HG03097 (cell line): ENCODE results near the gene RRP1.
A peak's percentile ranks its signal among the peaks of the same experiment; 100 is the strongest.

ENCODE experiments used
- ATAC-seq: cut with Tn5 transposase; IDR thresholded peaks from one replicate; pipeline ENCODE4 v1.9.1; 2021; ENCODE audit not compliant: unreplicated experiment, low FRiP score

Gene RRP1

DNA sequence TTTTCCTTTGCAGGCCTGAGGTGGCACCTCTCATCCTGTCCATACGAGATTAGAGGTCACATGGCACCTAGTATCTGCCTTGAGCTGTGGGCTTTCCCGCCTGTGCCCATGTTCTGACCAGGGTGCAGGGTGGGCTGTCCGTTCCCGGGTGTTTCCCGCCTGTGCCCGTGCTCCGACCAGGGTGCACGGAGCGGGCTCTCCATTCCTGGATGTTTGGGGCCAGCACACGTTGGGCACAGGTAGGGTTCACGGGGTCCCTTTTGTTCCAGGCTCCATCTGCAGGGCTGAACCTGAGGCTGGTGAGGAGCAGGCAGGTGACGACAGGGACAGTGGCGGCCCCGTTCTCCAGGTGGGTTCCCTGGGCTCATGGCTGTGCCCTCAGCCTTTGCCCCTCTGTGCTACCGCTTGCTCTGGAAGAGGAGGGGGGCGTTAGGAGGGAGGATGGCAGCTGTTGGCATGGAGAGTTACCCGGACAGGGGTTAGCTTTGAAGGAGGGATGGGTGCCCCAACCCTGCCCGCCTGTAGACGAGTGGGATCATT is 10.0 kb downstream of the RRP1 start:
- no peak for ATAC-seq

DNA sequence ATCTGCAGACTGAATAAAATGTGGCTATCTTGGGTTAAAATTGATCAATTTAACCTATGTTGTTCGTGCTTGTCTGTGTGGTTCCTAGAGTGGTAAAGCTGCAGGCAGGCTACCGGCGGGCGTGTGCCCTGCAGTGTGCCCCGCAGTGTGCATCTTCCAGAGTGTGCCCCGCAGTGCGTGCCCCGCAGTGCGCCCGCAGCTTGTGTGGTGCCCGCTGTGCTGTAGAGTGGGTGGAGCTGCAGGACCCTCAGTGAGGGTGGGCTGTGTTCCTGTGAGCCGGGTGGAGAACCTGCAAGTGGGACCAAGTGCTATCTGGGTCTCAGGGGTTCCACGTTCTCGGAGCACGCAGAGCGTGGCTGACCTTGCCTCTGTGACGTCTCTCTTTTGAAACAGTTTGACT is 10.7 kb downstream of the RRP1 start:
- no peak for ATAC-seq

DNA sequence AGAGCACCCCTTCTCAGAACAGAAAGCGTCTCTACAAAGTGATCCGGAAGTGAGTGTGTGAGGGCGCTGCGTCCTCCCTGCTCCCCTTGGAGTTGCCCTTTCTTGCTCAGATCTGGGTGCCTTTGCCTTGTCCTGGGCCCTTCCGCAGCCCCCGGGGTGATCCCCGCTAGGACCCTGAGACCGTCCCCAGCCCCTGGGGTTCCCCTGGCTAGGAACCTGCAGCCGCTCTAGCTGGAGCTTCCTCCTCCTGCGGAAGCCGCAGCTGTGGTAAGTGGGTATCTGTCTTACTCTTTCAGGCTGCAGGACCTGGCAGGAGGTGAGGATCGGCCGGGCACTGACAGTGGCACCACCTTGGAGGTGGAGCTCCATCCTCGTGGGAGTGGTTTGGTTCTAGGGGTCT is 11.2 kb downstream of the RRP1 start:
- no peak for ATAC-seq

DNA sequence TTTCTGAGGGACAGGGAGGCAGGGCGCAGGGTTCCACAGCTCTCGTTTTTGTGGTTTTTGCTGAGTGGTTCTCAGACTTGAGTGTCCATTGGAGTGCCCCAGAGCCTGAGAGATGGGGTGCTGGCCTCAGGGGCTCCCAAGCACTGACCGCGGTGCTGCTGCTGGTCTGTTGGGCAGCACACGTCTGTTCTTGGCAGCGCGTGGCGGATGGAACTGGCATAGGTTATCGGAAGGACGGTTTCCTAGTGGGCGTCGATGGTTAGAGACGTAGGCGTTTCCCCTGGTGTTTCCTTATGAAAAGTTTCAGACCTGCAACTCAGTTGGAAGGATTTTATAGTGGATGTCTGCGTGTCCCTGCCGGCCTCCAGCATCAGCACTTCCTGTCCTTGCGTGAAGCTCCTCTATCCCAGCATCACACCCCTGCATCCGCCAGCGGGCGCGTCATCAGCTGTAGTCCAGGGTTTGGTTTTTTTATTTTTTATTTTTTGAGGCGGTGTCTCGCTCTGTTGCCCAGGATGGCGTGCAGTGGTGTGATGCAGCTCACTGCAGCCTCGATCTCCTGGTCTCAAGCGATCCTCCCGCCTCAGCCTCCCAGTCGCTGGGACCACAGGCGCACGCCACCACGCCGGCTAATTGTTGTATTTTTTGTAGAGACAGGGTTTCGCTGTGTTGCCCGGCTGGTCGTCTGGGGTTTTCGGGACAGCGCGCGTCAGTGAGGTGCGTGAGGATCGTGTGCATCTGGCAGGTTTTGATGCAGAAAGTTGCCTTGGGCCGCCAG is 11.8 kb downstream of the RRP1 start:
- no peak for ATAC-seq

DNA sequence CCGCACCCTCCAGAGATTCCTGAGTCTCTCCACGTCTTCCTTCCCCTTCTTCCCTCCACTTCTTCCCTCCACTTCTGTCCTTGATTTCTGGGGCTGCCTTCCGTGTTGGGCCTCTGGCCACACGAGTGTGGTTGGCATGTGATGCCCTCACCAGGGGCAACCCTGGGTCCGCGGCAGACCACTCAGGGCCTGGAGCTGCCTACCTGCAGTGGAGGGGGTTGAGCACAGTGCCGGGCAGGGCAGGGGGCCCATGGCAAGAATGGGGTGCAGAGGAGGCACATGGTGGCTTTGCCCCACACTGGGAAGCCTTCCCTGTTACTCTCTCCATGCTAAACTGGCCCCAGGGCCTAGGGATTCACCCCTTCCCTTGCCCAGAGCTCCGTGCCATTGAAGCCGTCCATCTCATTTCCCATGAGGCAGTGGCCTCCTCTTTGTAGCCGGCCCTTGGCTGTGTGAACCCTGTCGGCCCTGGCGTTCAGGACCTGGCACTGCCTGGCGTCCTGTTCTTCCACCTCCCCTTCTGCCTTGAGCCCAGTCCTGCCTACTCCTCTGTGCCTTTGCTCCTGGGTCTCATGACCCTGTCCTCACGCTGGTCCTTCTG is 13.4 kb downstream of the RRP1 start:
- ATAC-seq = no peak

DNA sequence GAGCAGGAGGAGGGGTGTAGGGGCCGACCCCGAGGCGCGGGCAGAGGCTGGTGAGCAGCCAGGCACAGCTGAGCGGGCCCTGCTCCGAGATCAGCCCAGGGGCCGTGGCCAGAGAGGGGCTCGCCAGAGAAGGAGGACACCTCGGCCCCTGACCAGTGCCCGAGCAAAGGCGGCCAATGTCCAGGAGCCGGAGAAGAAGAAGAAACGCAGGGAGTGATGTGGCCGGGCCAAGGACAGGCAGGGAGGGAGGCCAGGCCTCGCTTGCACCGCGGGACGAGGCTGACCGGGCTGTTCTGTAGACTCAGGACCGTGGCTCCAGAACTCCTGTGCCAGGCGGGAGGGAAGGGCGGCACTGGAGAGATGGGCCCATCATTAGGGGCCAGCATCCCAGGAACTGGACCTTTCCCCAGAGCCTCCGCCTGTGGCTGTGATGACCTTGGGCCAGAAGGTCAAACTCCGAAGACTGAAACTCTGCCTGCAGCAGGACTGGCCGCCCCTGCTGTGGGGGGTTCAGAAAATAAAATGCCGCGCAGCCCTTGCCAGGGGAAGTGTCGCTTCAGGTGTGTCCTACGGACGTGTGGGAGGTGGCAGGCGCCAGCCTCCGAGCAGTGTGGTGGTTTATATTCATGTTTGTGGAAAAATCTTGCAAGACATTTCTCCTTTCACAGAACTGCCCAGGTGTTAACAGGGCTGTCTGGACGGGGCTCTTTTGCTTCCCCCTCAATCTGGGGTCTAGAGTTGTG is 14.4 kb downstream of the RRP1 start:
- no peak for ATAC-seq

DNA sequence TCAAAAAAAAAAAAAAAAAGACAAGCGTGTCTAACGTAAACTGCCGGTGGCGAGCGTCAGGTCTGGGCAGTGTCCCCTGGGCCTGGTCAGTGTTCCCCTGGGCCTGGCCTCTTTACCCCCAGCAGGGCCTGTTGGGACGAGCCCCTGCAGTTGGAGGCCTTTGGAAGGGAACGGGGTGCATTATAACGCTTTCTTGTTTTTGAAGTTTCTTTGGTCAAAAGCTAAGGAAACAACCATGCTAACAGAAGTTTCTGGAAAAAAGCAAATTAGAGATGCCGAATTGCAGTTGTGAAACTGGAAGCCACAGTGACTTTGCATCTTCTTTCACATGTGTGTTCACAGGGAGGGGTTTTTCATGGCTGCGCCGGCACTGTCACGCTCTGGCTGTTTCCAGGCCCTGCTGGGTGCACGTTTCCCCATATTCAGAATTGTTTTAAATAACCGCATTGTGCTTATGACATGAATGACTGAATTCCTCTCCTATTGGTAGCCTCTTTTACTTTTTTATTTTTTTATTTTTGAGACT is 16.0 kb downstream of the RRP1 start:
- ATAC-seq = peak; percentile 73

DNA sequence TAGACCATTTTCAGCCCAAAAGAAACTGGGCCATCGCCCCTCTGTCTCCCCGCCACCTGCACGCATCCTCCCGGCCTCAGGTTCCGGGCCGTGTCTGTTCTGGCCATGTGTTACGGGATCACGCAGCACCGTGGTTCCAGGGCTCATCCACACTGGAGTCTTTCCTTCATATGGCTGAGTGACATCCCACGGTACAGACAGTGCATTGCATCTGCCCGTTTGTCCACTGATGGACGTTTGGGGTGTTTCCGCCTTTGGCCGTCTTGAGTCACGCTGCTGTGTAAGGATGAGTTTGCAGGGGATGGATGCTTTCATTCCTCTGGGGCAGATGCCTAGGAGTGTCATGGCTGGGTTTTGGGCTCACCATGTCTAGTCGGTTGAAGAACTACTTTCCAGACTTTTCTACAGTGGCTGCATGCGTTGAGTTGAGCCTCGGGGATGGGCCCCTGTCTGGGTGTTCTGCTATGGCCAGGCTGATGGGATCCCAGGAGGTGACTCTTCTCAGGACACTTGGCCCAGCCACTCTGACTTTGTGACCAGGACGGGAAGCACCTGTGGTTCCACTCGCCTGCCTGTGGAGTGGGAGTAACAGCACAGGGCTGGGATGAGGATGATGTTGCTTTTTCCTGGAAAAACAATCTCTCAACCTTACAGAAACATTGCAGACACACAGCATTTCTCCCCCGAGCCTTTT is 16.8 kb downstream of the RRP1 start:
- no peak for ATAC-seq

DNA sequence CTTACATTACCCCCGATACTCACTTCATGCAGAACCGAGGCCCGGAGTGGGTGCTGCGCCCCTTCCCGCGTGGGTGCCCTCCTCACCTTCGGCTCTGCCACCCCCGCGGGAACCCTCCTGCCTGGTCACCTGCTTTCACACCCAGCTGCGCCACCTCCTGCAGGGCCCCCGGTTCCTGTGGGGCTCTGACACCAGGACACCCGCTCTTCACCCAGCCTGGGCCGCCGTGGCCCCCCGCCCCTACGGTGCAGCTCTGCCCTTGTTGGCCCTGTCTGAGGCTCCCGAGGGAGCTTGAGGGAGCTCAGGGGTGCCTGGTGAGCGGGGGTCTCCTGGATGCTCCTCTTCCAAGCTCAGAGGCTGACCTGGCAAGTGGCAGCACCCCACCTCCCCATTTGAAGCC is 19.0 kb downstream of the RRP1 start:
- no peak for ATAC-seq

DNA sequence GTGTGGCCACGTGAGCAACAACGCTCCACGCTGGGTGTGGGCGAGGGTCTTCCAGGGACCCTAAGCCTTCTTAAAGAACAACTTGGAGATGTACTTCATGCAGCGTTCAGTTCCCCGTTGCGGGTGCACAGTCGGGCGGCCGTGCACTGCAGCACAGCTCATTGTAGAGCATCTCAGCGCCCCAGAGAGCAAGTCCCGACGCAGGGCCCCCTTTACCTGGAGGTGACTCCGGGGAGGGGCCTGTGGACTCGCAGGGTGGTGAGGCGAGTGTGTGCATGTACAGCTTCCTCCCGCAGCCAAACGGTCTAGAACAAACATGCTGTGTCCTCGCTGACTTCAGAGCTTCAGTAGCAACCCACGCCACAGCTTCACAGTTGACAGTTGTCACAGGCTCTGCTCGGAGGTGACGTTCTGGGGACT is 19.5 kb downstream of the RRP1 start:
- ATAC-seq = no peak

DNA sequence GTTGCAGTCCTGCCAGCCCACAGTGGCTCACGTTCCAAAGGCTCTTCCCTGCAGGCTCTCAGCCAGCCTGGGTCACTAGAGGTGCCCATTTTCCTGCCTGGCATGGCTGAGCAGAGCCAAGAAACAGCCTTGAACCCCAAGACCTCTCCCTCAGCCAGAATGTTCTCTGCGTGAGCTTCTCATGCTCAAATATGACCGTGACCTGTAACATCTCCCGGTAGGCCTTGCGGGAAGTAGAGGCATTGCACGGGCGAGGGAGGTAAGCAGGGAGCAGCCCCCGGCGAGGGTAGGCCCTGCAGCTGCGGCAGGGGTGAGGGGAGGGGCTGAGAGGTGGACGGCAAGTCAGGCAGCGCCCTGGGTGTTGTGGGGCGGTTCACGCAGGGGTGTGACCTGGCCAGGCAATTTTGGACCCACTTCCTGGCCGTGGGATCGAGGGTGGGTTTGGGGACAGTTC is 20.0 kb downstream of the RRP1 start:
- ATAC-seq = no peak

DNA sequence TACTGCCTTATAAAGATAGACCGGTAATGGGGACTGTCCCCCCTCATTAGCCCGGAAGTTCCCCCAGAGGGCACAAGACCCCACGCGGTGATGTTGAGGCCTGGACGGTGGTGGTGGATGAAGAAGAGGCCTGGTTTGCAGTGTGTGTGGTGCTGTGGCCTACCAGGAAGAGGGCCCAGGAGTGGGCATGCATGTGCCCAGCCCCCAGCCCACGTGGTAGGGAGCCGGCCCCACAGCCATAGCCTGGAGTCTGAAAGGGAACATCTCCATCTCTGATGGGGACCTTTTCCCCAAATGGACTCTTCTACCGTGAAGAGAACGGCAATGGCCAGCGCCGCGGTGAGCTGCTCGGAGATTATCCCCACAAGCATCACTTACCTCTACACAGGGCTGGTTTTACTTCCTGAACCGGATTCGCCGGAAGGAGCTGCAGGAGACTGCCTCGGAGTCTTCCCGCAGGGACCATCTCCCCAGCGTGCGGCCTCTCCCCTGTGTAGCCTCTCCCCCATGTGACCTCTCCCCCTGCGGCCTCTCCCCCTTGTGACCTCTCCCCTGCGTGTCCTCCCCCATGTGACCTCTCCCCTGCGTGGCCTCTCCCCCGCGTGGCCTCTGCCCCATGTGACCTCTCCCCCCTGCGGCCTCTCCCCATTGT is 20.6 kb downstream of the RRP1 start:
- ATAC-seq = no peak

DNA sequence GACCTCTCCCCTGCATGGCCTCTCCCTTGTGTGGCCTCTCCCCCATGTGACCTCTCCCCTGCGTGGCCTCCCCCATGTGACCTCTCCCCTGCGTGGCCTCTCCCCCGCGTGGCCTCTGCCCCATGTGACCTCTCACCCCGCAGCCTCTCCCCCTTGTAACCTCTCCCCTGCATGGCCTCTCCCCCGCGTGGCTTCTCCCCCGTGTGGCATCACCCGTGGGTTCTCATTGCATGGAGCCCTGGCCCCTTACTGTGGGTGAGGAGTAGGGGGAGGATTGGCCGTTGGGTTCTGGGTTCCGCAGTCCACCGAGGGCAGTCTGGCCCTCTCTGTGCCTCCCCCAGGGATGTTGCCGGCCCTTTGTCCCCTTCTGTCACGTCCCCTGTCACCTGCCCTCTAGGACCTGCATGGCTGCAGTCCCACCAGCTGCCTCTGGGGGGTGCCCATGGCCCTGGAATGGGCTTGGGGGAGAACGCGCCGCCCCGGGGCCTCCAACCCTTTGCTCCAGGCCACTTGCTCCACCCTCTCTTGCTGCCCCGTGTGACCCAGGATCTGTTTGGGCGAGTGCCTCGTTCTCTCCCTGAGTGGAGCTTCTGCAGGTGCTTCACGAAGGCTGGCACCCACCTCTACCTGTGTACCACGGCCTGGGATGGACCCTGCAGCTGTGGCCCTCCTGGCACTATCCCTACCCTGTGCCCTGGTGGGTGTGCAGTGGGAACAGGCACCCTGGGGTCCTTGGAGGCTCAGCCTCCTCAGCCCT is 21.3 kb downstream of the RRP1 start:
- no peak for ATAC-seq

DNA sequence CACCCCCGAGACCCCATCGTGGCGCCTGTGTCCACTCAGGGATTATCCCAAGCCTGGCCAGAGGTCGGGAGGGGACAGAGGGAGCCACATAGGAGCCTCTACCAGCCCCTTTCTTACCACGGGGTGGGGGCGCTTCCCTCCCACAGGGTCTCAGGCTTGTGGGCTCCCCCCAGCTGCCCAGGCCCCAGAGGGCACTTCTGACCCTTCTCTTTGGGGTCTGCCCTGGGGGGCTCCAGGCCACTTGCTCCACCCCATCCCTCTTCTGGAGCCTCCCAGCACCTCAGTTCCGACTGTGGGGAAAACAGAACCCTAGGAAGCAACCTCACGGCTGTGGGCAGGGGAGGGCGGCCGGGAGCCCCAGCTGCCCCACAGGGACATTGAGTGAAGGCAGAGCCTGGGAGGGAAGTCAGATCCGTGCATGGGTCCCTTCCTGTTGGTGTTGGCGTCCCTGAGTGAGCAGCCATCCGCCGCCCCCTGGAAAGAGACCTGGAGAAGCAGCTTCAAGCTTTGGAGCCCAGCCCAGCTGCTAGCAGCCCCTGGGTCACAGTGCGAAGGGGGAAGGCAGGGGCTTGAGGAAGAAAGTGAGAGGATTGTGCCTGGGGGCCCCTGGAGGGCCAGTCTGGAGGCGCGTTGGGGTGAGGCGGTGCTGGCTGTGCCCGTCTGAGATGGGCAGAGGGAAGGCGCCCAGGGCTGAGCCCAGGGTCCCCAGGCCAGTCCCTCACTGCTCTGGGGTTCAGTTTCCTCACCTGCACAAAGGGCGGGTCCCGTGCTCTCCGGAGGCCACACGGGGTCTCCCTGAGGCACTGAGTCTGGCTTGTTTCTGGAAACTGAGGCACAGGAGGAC is 22.1 kb downstream of the RRP1 start:
- no peak for ATAC-seq

DNA sequence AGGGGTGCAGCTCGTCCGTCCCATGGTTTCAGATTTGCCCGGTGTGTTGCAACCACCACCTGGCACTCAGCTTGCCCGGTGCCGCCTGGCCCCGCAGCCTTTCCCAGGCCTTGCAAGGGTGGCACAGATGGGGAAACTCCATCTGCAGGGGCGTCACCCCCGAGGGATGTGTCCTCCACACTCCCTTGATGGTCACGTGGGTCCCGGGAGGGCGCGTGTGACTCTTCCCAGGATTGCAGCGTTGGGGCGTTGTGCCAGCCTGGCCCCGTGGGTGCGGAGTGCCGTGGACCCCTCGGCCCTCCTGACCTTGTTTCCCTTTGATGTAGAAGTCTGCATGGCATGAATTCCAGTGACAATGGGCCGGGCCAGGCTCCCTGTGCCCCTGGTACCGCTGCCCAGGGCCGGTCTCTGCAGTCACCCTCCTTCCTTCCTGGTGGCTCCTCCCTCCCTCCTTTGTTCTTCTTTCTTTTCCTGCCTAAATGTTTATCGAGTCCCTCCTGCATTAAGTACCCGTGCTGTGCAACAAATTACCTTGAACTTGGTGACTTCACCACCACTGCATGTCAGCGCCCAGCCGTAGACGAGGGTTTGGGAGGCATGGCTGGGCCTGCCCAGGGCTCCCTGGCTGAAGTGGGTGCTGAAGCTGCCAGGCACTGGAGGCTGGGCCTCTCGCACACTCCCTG is 22.9 kb downstream of the RRP1 start:
- no peak for ATAC-seq

DNA sequence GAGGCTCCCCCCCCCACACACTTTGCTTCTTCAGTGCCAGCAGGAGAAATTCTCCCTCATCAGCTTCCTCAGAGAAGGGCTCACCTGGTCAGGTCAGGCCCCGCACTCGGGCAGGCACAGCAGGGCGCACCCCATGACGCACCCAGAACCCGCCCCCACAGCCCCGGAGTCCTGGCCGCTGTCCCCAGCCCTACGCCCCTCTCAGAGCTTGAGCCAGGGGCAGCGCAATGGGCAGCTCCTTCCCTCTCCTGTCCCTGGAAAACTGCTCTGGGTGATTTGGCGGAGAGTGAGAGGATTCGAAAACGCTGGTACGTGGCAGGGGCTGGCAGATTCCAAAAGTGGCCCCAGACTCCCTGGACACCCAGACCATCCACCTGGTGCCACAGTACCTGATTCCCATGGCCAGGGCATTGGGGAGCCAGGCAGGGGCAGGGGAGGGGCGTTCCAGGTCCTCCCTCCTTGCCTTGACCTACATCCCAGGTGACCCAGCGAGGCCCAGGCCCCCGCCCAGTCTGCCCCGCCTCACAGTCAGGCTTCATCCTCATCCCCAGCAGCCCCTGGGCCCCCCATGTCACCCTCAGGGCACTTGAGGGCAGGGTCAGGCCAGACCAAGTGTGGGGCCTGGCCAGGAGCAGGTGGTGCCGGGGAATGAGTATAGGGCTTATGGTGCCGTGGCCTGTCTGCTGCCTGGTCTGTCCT is 23.7 kb downstream of the RRP1 start:
- ATAC-seq = no peak

DNA sequence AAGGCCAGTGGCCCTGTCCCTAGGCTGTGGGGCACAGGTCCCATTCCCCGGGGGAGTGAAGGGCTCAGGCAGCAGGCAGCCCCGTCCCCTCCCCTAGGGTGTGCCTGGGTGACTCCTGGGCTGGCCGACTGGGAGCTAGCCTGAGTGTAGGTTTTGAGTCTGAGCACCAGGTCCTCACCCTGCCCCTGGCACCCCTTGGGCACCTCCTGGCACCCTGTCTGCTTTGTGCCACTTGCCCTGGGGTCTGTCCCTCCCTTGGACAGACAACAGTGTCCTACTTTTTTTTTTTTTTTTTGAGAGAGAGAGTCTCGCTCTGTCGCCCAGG is 24.2 kb downstream of the RRP1 start:
- no peak for ATAC-seq
